ENCODE data around the gene KCNIP1. TPM values are rescaled to one million over a fixed set of nuclear protein-coding genes. Genes with fewer than 3 reads are reported as not detected.

Gene KCNIP1
- total and polyA plus RNA-seq, 2 of the 8 experiments (the other 6 are each of a cell fraction or from before 2014, with no cell fraction given): 0.52 to 0.83 TPM

GRCh38 chr5:170640731-170641588 is 137.1 kb downstream of the KCNIP1 start (continued):
- no peak for TF ChIP-seq CREB1 (IDR thresholded peaks at IDR 0.05)
- no peak for TF ChIP-seq RBBP5 (IDR thresholded peaks at IDR 0.05; ENCODE audit: borderline replicate concordance, low read depth, low read length)
- TF ChIP-seq POLR2A (IDR thresholded peaks at IDR 0.05; ENCODE audit: control extremely low read depth in 1 of 2, low read depth in 2 of 2, low read length in 2 of 2): no peak
- TF ChIP-seq MAFK (IDR thresholded peaks at IDR 0.05; ENCODE audit: low read depth, low read length): no peak
- no peak for TF ChIP-seq SIRT6 (IDR thresholded peaks at IDR 0.05; ENCODE audit: low read length)
- no peak for TF ChIP-seq TBP (IDR thresholded peaks at IDR 0.05; ENCODE audit: low read depth, low read length)
- no peak for TF ChIP-seq ASH2L (IDR thresholded peaks at IDR 0.05; ENCODE audit: low read length)

Data from H1 (cell line).